ENCODE data around the gene FARP1. TPM values are rescaled to one million over a fixed set of nuclear protein-coding genes. Genes with fewer than 3 reads are reported as not detected.

FARP1 gene
- total RNA-seq, 6 experiments from 2014 or later = 44.9 to 104 (median 80.0) TPM

- Histone ChIP-seq H3K4me3 (no peak overlapping the region), H3K4me1 (peaks cover 0 to 45% (median 14%) of the 10 kb centered on the region in 4 donors), H3K9me3 (no peaks in the 10 kb centered on the region), H3K27me3 (no peaks in the 10 kb centered on the region), H3K27ac (no peak overlapping the region), H3K36me3 (no peaks in the 10 kb centered on the region)
- intact Hi-C loops (cut with DNase I) = no loop called here
- no peak for DNase-seq
- WGBS (ENCODE audit: insufficient coverage, low coverage, low lambda C conversion rate, missing lambda C conversion rate) = 93% methylated on average over 5 of the region's 5 CpGs
- no peak for ATAC-seq
- no peak for TF ChIP-seq POLR2A (IDR thresholded peaks at IDR 0.05)
- TF ChIP-seq CTCF (IDR thresholded peaks at IDR 0.05) = no peak
Observed at GRCh38 chr13:98264877-98265276, 122.0 kb downstream of the FARP1 start.

- Histone ChIP-seq H3K4me3 (peak overlapping the region in 1 of 3 donors; percentile 1), H3K27ac (peak overlapping the region; percentile 36 to 76 (median 57)), H3K27me3 (no peaks in the 10 kb centered on the region), H3K9me3 (no peaks in the 10 kb centered on the region), H3K4me1 (peaks cover 0 to 38% (median 14%) of the 10 kb centered on the region in 4 donors), H3K36me3 (no peaks in the 10 kb centered on the region)
- 46% methylated on average over 10 of the region's 10 CpGs for WGBS (ENCODE audit: insufficient coverage, low coverage, low lambda C conversion rate, missing lambda C conversion rate)
- intact Hi-C loops (cut with DNase I) = no loop called here
- TF ChIP-seq POLR2A (IDR thresholded peaks at IDR 0.05) = peak; percentile 47
- TF ChIP-seq CTCF (IDR thresholded peaks at IDR 0.05) = no peak
- peak; percentile 78 to 94 (median 87) for DNase-seq
- ATAC-seq = peak; percentile 87 to 97 (median 92)
Observed at GRCh38 chr13:98265692-98266551, 123.0 kb downstream of the FARP1 start.

- H3K4me3 ChIP-seq = peak overlapping the region in 2 of 3 donors; percentile 31 to 34
- WGBS (ENCODE audit: insufficient coverage, low coverage, low lambda C conversion rate, missing lambda C conversion rate) = 25% methylated on average over 16 of the region's 18 CpGs
Observed at GRCh38 chr13:98267080-98267912, 124.4 kb downstream of the FARP1 start.

More at GRCh38 chr13:98267080-98267912, 124.4 kb downstream of the FARP1 start:
- ATAC-seq (peak; percentile 76 to 84 (median 82)), DNase-seq (peak; percentile 41 to 86 (median 78))
- no peaks in the 10 kb centered on the region for H3K36me3 ChIP-seq
- H3K4me1 ChIP-seq = peaks cover 0 to 38% (median 14%) of the 10 kb centered on the region in 4 donors
- intact Hi-C loops (cut with DNase I) = no loop called here
- TF ChIP-seq CTCF (IDR thresholded peaks at IDR 0.05) (no peak), POLR2A (IDR thresholded peaks at IDR 0.05) (peak; percentile 19)
- no peaks in the 10 kb centered on the region for H3K27me3 ChIP-seq
- peak overlapping the region; percentile 31 to 76 (median 57) for H3K27ac ChIP-seq
- H3K9me3 ChIP-seq = no peaks in the 10 kb centered on the region
